ENCODE results near the gene RHOB. TPM values are rescaled to one million over a fixed set of nuclear protein-coding genes. Genes with fewer than 3 reads are reported as not detected.

The RHOB gene
- total RNA-seq, 4 donors from 2014 or later = 61.7 to 245 (median 144) TPM

DNA sequence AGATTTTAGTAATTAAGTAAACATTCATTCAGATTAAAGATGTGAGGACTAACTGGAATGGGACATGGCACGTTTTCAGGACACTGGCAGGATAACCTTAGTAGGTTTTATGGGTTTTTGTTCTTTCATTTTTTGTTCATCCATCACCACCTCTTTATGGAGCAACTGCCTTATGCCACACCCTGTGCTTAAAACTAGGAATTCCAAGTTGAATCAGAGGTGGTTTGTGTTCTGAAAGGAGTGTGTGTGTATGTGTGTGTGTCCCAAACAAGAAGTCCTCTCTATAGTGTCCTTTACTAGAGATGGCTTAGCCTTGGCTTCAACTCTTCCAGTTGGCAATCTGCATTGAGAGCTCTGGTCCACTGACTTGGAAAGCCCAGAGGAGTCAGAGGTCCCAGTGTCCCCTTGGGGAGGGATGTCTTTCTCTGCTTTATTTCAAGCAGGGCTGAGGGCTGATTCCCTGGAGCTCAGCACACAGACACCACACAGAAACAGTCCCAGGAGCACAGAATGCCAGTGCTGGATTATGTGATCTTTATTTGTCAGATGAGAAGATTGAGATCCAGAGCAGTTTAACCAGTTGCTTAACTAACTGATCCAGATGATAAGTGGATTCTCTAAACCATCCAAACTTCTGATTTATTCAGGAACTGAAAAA, 25.2 kb downstream of the RHOB start:
- intact Hi-C loops (cut with DNase I) = no loop called here
- Histone ChIP-seq H3K36me3 (no peaks in the 10 kb centered on the region), H3K27ac (peak overlapping the region in 1 of 4 donors; percentile 9), H3K4me1 (peaks cover 4 to 48% (median 9%) of the 10 kb centered on the region in 3 donors), H3K9me3 (no peaks in the 10 kb centered on the region), H3K27me3 (no peaks in the 10 kb centered on the region), H3K4me3 (no peak overlapping the region)
- 18 to 32% methylated on average over 1 of the region's 1 CpG for WGBS, 2 donors
- no peak for DNase-seq
- TF ChIP-seq POLR2A (IDR thresholded peaks at IDR 0.05) = no peak
- TF ChIP-seq, protein P1, sequence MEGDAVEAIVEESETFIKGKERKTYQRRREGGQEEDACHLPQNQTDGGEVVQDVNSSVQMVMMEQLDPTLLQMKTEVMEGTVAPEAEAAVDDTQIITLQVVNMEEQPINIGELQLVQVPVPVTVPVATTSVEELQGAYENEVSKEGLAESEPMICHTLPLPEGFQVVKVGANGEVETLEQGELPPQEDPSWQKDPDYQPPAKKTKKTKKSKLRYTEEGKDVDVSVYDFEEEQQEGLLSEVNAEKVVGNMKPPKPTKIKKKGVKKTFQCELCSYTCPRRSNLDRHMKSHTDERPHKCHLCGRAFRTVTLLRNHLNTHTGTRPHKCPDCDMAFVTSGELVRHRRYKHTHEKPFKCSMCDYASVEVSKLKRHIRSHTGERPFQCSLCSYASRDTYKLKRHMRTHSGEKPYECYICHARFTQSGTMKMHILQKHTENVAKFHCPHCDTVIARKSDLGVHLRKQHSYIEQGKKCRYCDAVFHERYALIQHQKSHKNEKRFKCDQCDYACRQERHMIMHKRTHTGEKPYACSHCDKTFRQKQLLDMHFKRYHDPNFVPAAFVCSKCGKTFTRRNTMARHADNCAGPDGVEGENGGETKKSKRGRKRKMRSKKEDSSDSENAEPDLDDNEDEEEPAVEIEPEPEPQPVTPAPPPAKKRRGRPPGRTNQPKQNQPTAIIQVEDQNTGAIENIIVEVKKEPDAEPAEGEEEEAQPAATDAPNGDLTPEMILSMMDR (IDR thresholded peaks at IDR 0.05) = no peak

GRCh38 chr2:20472569-20472968, 25.7 kb downstream of the RHOB start:
- WGBS, 2 donors = 75% methylated on average over 4 of the region's 4 CpGs; no CpG with 5 or more reads in 1 of the 2 donors
- TF ChIP-seq, protein P1 (IDR thresholded peaks at IDR 0.05) = no peak
- TF ChIP-seq POLR2A (IDR thresholded peaks at IDR 0.05) = no peak
- Histone ChIP-seq H3K27ac (peak overlapping the region in 1 of 4 donors; percentile 34), H3K4me1 (peaks cover 0 to 43% (median 3%) of the 10 kb centered on the region in 3 donors), H3K27me3 (no peaks in the 10 kb centered on the region), H3K9me3 (no peaks in the 10 kb centered on the region), H3K36me3 (no peaks in the 10 kb centered on the region), H3K4me3 (no peak overlapping the region)
- no peak for DNase-seq
- intact Hi-C loops (cut with DNase I) = no loop called here

DNA sequence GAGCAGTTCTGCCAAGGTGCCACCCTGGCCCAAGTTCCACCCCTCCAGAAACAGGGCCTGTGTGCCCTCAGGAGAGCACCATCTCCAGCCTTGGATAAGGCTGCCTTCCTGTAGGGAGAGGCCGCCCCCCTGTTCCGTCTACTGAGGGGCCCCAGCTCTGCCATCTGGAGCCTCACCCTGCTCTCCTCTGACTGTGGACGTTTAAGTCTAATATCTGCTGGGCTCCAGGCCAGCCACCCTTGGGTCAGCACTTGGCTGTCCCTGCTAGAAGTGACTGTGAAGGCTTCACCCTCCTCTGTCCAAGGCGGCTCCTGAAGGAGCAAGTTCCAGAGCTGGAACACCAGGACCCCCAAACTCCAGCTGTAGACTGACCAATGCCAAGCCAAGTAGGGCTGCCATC, 26.3 kb downstream of the RHOB start:
- Histone ChIP-seq H3K4me3 (no peak overlapping the region), H3K9me3 (no peaks in the 10 kb centered on the region), H3K27ac (peak overlapping the region in 1 of 4 donors; percentile 34), H3K36me3 (no peaks in the 10 kb centered on the region), H3K4me1 (peaks cover 0 to 37% (median 0%) of the 10 kb centered on the region in 3 donors), H3K27me3 (no peaks in the 10 kb centered on the region)
- WGBS, 2 donors = 78% methylated on average over 3 of the region's 4 CpGs; no CpG with 5 or more reads in 1 of the 2 donors
- no peak for TF ChIP-seq POLR2A (IDR thresholded peaks at IDR 0.05)
- TF ChIP-seq, protein P1 (IDR thresholded peaks at IDR 0.05) = no peak
- intact Hi-C loops (cut with DNase I) = no loop called here
- DNase-seq = no peak

GRCh38 chr2:20474757-20475566, 28.1 kb downstream of the RHOB start:
- Histone ChIP-seq H3K4me3 (no peak overlapping the region), H3K27me3 (no peaks in the 10 kb centered on the region), H3K4me1 (peaks cover 0 to 19% (median 0%) of the 10 kb centered on the region in 3 donors), H3K36me3 (no peaks in the 10 kb centered on the region), H3K9me3 (no peaks in the 10 kb centered on the region), H3K27ac (peak overlapping the region in 2 of 4 donors; percentile 27 to 55)
- no peak for DNase-seq
- TF ChIP-seq, protein P1 (IDR thresholded peaks at IDR 0.05) = no peak
- no peak for TF ChIP-seq POLR2A (IDR thresholded peaks at IDR 0.05)
- 82 to 89% methylated on average over 6 to 7 of the region's 7 CpGs for WGBS, 2 donors
- intact Hi-C loops (cut with DNase I) = no loop called here

- WGBS, 2 donors = 88 to 95% methylated on average over 3 of the region's 3 CpGs
- TF ChIP-seq, protein P1 (IDR thresholded peaks at IDR 0.05) = no peak
- TF ChIP-seq POLR2A (IDR thresholded peaks at IDR 0.05) = no peak
- H3K36me3 ChIP-seq = no peaks in the 10 kb centered on the region
- no peaks in the 10 kb centered on the region for H3K9me3 ChIP-seq
- H3K27me3 ChIP-seq = no peaks in the 10 kb centered on the region
- peak overlapping the region in 2 of 4 donors; percentile 27 to 55 for H3K27ac ChIP-seq
- DNase-seq = no peak
- intact Hi-C loops (cut with DNase I) = no loop called here
- H3K4me3 ChIP-seq = no peak overlapping the region
- peaks cover 0 to 19% (median 0%) of the 10 kb centered on the region in 3 donors for H3K4me1 ChIP-seq
These were observed 28.7 kb downstream of the RHOB start for GRCh38 chr2:20475567-20475952.
